ENCODE data around the gene SYF2.
A peak's percentile ranks its signal among the peaks of the same experiment; 100 is the strongest.

SYF2 gene

GRCh38 chr1:25255706-25256577, 23.6 kb upstream of the SYF2 start:
- TF ChIP-seq TAF1 (IDR thresholded peaks at IDR 0.05; ENCODE audit: low read depth): no peak

- TF ChIP-seq MAX (IDR thresholded peaks at IDR 0.05): no peak
- no peak for TF ChIP-seq ZBTB7A (IDR thresholded peaks at IDR 0.05; ENCODE audit: low read depth)
- no peak for TF ChIP-seq REST (IDR thresholded peaks at IDR 0.05; ENCODE audit: low read depth)
- TF ChIP-seq CEBPB (IDR thresholded peaks at IDR 0.05): no peak
- no peak for TF ChIP-seq USF1 (IDR thresholded peaks at IDR 0.05)
- no peak for TF ChIP-seq EGR1 (IDR thresholded peaks at IDR 0.05)
- TF ChIP-seq TCF12 (IDR thresholded peaks at IDR 0.05; ENCODE audit: low read depth): no peak
- no peak for TF ChIP-seq FOXM1 (IDR thresholded peaks at IDR 0.05; ENCODE audit: borderline replicate concordance, low read depth)
- TF ChIP-seq NFIC (IDR thresholded peaks at IDR 0.05): no peak
- TF ChIP-seq TAF1 (IDR thresholded peaks at IDR 0.05; ENCODE audit: low read depth): no peak
- TF ChIP-seq YY1 (IDR thresholded peaks at IDR 0.05; ENCODE audit: low read depth): no peak
- no peak for TF ChIP-seq CREB1 (IDR thresholded peaks at IDR 0.05; ENCODE audit: low read depth)
- no peak for TF ChIP-seq RAD21 (IDR thresholded peaks at IDR 0.05; ENCODE audit: low read depth)
- TF ChIP-seq EP300 (IDR thresholded peaks at IDR 0.05; ENCODE audit: borderline replicate concordance): no peak
- TF ChIP-seq TEAD4 (IDR thresholded peaks at IDR 0.05): no peak
Observed at GRCh38 chr1:25253911-25254310, 21.6 kb upstream of the SYF2 start.

- no peak for TF ChIP-seq TCF12 (IDR thresholded peaks at IDR 0.05; ENCODE audit: low read depth)
- no peak for TF ChIP-seq YY1 (IDR thresholded peaks at IDR 0.05; ENCODE audit: low read depth)
- TF ChIP-seq REST (IDR thresholded peaks at IDR 0.05; ENCODE audit: low read depth): no peak
- peak; percentile 49; the same call in 1 of the 2 replicates for TF ChIP-seq ZBTB7A (IDR thresholded peaks at IDR 0.05; ENCODE audit: low read depth)
- no peak for TF ChIP-seq EP300 (IDR thresholded peaks at IDR 0.05; ENCODE audit: borderline replicate concordance)
- no peak for TF ChIP-seq TEAD4 (IDR thresholded peaks at IDR 0.05)
- TF ChIP-seq CREB1 (IDR thresholded peaks at IDR 0.05; ENCODE audit: low read depth): no peak
Observed at GRCh38 chr1:25247829-25248754, 15.8 kb upstream of the SYF2 start.

GRCh38 chr1:25247024-25247828, 14.9 kb upstream of the SYF2 start, which contains the start of gene RSRP1:
Gene RSRP1, minus strand, starts transcription at chr1:25247454. Its CDS starts 491 bp downstream, at chr1:25246963.
- TF ChIP-seq MAX (IDR thresholded peaks at IDR 0.05) (peak; percentile 63), TAF1 (IDR thresholded peaks at IDR 0.05; ENCODE audit: low read depth) (peak; percentile 82), EGR1 (IDR thresholded peaks at IDR 0.05) (0 out of 2 replicates have a peak, but pooled peaks have one; percentile 21), NFIC (IDR thresholded peaks at IDR 0.05) (no peak), TCF12 (IDR thresholded peaks at IDR 0.05; ENCODE audit: low read depth) (no peak; the same call in 1 of the 2 replicates), CEBPB (IDR thresholded peaks at IDR 0.05) (peak; percentile 77; the same call in 1 of the 2 replicates), FOXM1 (IDR thresholded peaks at IDR 0.05; ENCODE audit: borderline replicate concordance, low read depth) (no peak), REST (IDR thresholded peaks at IDR 0.05; ENCODE audit: low read depth) (no peak), EP300 (IDR thresholded peaks at IDR 0.05; ENCODE audit: borderline replicate concordance) (no peak), RAD21 (IDR thresholded peaks at IDR 0.05; ENCODE audit: low read depth) (no peak), YY1 (IDR thresholded peaks at IDR 0.05; ENCODE audit: low read depth) (peak; percentile 54; the same call in 1 of the 2 replicates), USF1 (IDR thresholded peaks at IDR 0.05) (no peak), ZBTB7A (IDR thresholded peaks at IDR 0.05; ENCODE audit: low read depth) (no peak; the same call in 1 of the 2 replicates), TEAD4 (IDR thresholded peaks at IDR 0.05) (0 out of 2 replicates have a peak, but pooled peaks have one; percentile 15), CREB1 (IDR thresholded peaks at IDR 0.05; ENCODE audit: low read depth) (0 out of 2 replicates have a peak, but pooled peaks have one; percentile 37)
